H9 (cell line): ENCODE data around the gene PIK3R4. TPM values are rescaled to one million over a fixed set of nuclear protein-coding genes. Genes with fewer than 3 reads are reported as not detected.

Source experiments
- DNase-seq: peaks from one replicate; pipeline ENCODE4 v3.0.0-alpha.2; 2017
- H2AFZ ChIP-seq: one replicate; pipeline ENCODE4 v1.6.1; 2013; ENCODE audit warnings: mild to moderate bottlenecking, low read length, control low read depth, moderate library complexity
- H2AK5ac ChIP-seq: 2 replicates; pipeline ENCODE4 v1.6.1; 2013; ENCODE audit warnings: low read length, control low read depth, mixed read lengths; ENCODE audit not compliant: insufficient read length
- H2BK120ac ChIP-seq: one replicate; pipeline ENCODE4 v1.6.1; 2013; ENCODE audit warnings: low read depth, mild to moderate bottlenecking, low read length, control low read depth, inconsistent platforms; ENCODE audit not compliant: poor library complexity, severe bottlenecking
- H2BK12ac ChIP-seq: 2 replicates; pipeline ENCODE4 v1.6.1; 2013; ENCODE audit warnings: low read length, control low read depth, mixed read lengths, low read depth; ENCODE audit not compliant: insufficient read length
- H2BK15ac ChIP-seq: 2 replicates; pipeline ENCODE4 v1.6.1; 2013; ENCODE audit warnings: low read depth, low read length, control low read depth
- H2BK20ac ChIP-seq: one replicate; pipeline ENCODE4 v1.6.1; 2013; ENCODE audit warnings: low read depth, mild to moderate bottlenecking, low read length, control low read depth, inconsistent platforms; ENCODE audit not compliant: poor library complexity, severe bottlenecking
- H2BK5ac ChIP-seq: 2 replicates; pipeline ENCODE4 v1.6.1; 2013; ENCODE audit warnings: low read length, control low read depth, mixed read lengths; ENCODE audit not compliant: insufficient read length
- H3K14ac ChIP-seq: 2 replicates; pipeline ENCODE4 v1.6.1; 2013; ENCODE audit warnings: low read length, control low read depth; ENCODE audit not compliant: insufficient read depth
- H3K18ac ChIP-seq: 2 replicates; pipeline ENCODE4 v1.6.1; 2013; ENCODE audit warnings: low read depth, mild to moderate bottlenecking, mixed read lengths, low read length, control low read depth; ENCODE audit not compliant: insufficient read length
- H3K23ac ChIP-seq: 2 replicates; pipeline ENCODE4 v1.6.1; 2013; ENCODE audit warnings: low read length, control low read depth, mixed read lengths, low read depth; ENCODE audit not compliant: insufficient read length
- H3K23me2 ChIP-seq: 2 replicates; pipeline ENCODE4 v1.6.1; 2013; ENCODE audit warnings: low read depth, mild to moderate bottlenecking, mixed read lengths, low read length, control low read depth; ENCODE audit not compliant: insufficient read length, poor library complexity, severe bottlenecking
- H3K27ac ChIP-seq: 2 replicates; pipeline ENCODE4 v1.5.1; 2013; ENCODE audit warnings: low read length, control low read depth, mixed read lengths, low read depth; ENCODE audit not compliant: insufficient read length
- H3K27me3 ChIP-seq: 2 replicates; pipeline ENCODE4 v1.6.1; 2013; ENCODE audit warnings: low read length, control low read depth, inconsistent platforms; ENCODE audit not compliant: insufficient read depth
- H3K4ac ChIP-seq: 2 replicates; pipeline ENCODE4 v1.6.1; 2013; ENCODE audit warnings: low read depth, mild to moderate bottlenecking, control low read depth, inconsistent platforms, low read length, moderate library complexity
- H3K4me1 ChIP-seq: 2 replicates; pipeline ENCODE4 v1.6.1; 2013; ENCODE audit warnings: low read length, control low read depth, inconsistent platforms; ENCODE audit not compliant: insufficient read depth
- H3K4me2 ChIP-seq: 2 replicates; pipeline ENCODE4 v1.6.1; 2013; ENCODE audit warnings: low read length, control low read depth, mixed read lengths; ENCODE audit not compliant: insufficient read length, insufficient read depth
- H3K56ac ChIP-seq: 2 replicates; pipeline ENCODE4 v1.6.1; 2013; ENCODE audit warnings: low read depth, mild to moderate bottlenecking, mixed read lengths, low read length, control low read depth; ENCODE audit not compliant: insufficient read length
- H3K79me1 ChIP-seq: 2 replicates; pipeline ENCODE4 v1.6.1; 2013; ENCODE audit warnings: low read depth, mild to moderate bottlenecking, moderate library complexity, low read length, control low read depth, inconsistent platforms; ENCODE audit not compliant: insufficient read depth, poor library complexity, severe bottlenecking
- H3K79me2 ChIP-seq: 2 replicates; pipeline ENCODE4 v1.6.1; 2013; ENCODE audit warnings: low read length, control low read depth, inconsistent platforms; ENCODE audit not compliant: insufficient read depth
- H3K9ac ChIP-seq: 2 replicates; pipeline ENCODE4 v1.6.1; 2013; ENCODE audit warnings: low read length, control low read depth, mixed read lengths; ENCODE audit not compliant: insufficient read length; ENCODE audit errors: extremely low read depth
- H3K9me3 ChIP-seq: one replicate; pipeline ENCODE4 v1.6.1; 2013; ENCODE audit warnings: low read depth, low read length, inconsistent platforms; ENCODE audit not compliant: control insufficient read depth
- H3T11ph ChIP-seq: one replicate; pipeline ENCODE4 v1.6.1; 2013; ENCODE audit warnings: mild to moderate bottlenecking, low read length, control low read depth, inconsistent platforms
- H4K20me1 ChIP-seq: one replicate; pipeline ENCODE4 v1.6.1; 2013; ENCODE audit not compliant: control insufficient read depth, insufficient read length, insufficient read depth
- H4K5ac ChIP-seq: 2 replicates; pipeline ENCODE4 v1.6.1; 2013; ENCODE audit warnings: low read depth, mild to moderate bottlenecking, mixed read lengths, low read length, control low read depth; ENCODE audit not compliant: insufficient read length
- H4K8ac ChIP-seq: replicated peaks from 2 replicates; pipeline ENCODE4 v1.6.1; 2013; ENCODE audit warnings: low read length, control low read depth, mixed read lengths, low read depth; ENCODE audit not compliant: insufficient read length
- H4K91ac ChIP-seq: 2 replicates; pipeline ENCODE4 v1.6.1; 2013; ENCODE audit warnings: low read depth, mild to moderate bottlenecking, moderate library complexity, mixed read lengths, low read length, control low read depth; ENCODE audit not compliant: insufficient read length
- H3K27ac Mint-ChIP-seq, 3 experiments: 2 replicates in 2 of 3; 3 replicates in 1 of 3; pipeline ENCODE4 v1.8.0; 2020 to 2021; ENCODE audit warnings: mixed read lengths in 3 of 3, mild to moderate bottlenecking in 1 of 3, moderate library complexity in 1 of 3
- H3K27me3 Mint-ChIP-seq: 2 replicates; pipeline ENCODE4 v1.8.0; 2021; ENCODE audit warnings: low read depth, mild to moderate bottlenecking, moderate library complexity, mixed read lengths
- H3K36me3 Mint-ChIP-seq, 3 experiments: 2 replicates in 2 of 3; 3 replicates in 1 of 3; pipeline ENCODE4 v1.8.0; 2020 to 2021; ENCODE audit warnings: low read depth in 3 of 3, mixed read lengths in 3 of 3; ENCODE audit not compliant: insufficient read depth in 1 of 3
- H3K4me1 Mint-ChIP-seq, 2 experiments: 2 replicates each; pipeline ENCODE4 v1.8.0; 2020; ENCODE audit warnings: mixed read lengths in 2 of 2
- H3K4me3 Mint-ChIP-seq, 2 experiments: 2 replicates in 1 of 2; 3 replicates in 1 of 2; pipeline ENCODE4 v1.8.0; 2020 to 2021; ENCODE audit warnings: mild to moderate bottlenecking in 2 of 2, mixed read lengths in 2 of 2, moderate library complexity in 1 of 2
- H3K9me3 Mint-ChIP-seq, 2 experiments: 2 replicates in 1 of 2; 3 replicates in 1 of 2; pipeline ENCODE4 v1.8.0; 2020; ENCODE audit warnings: mild to moderate bottlenecking in 2 of 2, mixed read lengths in 2 of 2, moderate library complexity in 1 of 2
- WGBS: extraction: QIAGEN DNeasy Blood & Tissue Kit; methylation state at CpG from one replicate; pipeline ENCODE4 v1.1.7; 2013; ENCODE audit warnings: missing lambda C conversion rate, low lambda C conversion rate, mixed read lengths; ENCODE audit not compliant: insufficient read length; ENCODE audit errors: extremely low coverage; 5-methylcytosine and 5-hydroxymethylcytosine counted together
- total RNA-seq: library from RNA; stranded (reverse); gene quantifications from 2 replicates; pipeline ENCODE4 v1.2.1, GENCODE V29; 2021
- TF ChIP-seq, protein P1 (sequence below): fragments of 200-600 bp; sonication (generic); conservative IDR thresholded peaks from 3 replicates; pipeline ENCODE4 v1.8.0; 2021; ENCODE audit warnings: antibody characterized with exemption, mild to moderate bottlenecking

Gene PIK3R4
- total RNA-seq, 1 experiment from 2014 or later = 28.6 TPM

DNA sequence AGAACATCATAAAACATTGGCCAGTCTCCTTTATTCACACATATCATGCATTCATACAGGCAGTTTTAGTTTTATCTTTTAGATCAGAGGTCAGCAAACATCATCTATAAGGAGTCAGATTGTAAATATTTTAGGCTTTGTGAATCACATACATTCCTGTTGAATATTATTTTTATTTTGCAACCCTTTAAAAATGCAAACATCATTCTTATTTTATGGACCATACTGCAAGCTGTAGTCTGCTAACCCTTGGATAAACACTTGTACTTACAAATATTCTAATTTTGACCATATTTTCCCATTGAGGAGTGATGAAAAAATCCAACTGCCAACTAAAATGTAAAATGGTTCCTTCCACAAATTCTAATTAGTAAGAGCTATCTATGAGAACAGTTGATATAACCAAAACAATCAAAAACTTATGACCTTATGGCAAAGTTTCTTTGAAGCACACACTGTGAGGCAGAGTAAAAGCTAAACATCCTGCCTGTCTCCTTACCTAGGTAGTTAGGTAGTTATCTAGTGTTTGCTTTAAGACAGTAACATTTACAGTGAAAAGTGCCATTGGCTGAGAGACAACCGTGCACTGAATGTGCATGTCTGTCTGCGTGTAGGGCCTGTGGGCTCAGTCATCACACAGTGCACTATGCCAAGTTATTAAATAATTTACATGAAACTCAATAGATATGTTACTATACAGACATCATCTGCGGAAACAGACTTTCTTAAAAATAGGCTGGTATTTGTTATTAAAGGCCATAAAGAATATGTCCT, 57.7 kb downstream of the PIK3R4 start:
- Histone ChIP-seq H2AFZ (no peak overlapping the region), H3K9me3 (no peaks in the 10 kb centered on the region), H3K4ac (no peak overlapping the region), H2BK120ac (no peak overlapping the region), H2BK5ac (no peak overlapping the region), H3K79me1 (no peaks in the 10 kb centered on the region), H2AK5ac (no peak overlapping the region), H3K18ac (no peak overlapping the region), H3K14ac (no peak overlapping the region), H3K27ac (no peak overlapping the region), H4K91ac (no peak overlapping the region), H2BK15ac (no peak overlapping the region), H3K79me2 (no peaks in the 10 kb centered on the region), H3K27me3 (no peaks in the 10 kb centered on the region), H2BK12ac (no peak overlapping the region), H3T11ph (no peak overlapping the region), H2BK20ac (no peak overlapping the region), H4K8ac (no peak overlapping the region), H3K23me2 (no peaks in the 10 kb centered on the region), H4K20me1 (no peaks in the 10 kb centered on the region), H3K56ac (no peak overlapping the region), H4K5ac (no peak overlapping the region), H3K4me2 (no peak overlapping the region), H3K9ac (no peak overlapping the region), H3K4me1 (no peaks in the 10 kb centered on the region), H3K23ac (no peak overlapping the region)
- Mint-ChIP-seq H3K4me3 (no peak overlapping the region), H3K27ac (no peak overlapping the region), H3K27me3 (no peaks in the 10 kb centered on the region), H3K4me1 (no peaks in the 10 kb centered on the region), H3K9me3 (no peaks in the 10 kb centered on the region), H3K36me3 (peaks cover 2 to 26% (median 19%) of the 10 kb centered on the region in 3 experiments; a peak in 6 of 7 replicates)
- TF ChIP-seq, protein P1, sequence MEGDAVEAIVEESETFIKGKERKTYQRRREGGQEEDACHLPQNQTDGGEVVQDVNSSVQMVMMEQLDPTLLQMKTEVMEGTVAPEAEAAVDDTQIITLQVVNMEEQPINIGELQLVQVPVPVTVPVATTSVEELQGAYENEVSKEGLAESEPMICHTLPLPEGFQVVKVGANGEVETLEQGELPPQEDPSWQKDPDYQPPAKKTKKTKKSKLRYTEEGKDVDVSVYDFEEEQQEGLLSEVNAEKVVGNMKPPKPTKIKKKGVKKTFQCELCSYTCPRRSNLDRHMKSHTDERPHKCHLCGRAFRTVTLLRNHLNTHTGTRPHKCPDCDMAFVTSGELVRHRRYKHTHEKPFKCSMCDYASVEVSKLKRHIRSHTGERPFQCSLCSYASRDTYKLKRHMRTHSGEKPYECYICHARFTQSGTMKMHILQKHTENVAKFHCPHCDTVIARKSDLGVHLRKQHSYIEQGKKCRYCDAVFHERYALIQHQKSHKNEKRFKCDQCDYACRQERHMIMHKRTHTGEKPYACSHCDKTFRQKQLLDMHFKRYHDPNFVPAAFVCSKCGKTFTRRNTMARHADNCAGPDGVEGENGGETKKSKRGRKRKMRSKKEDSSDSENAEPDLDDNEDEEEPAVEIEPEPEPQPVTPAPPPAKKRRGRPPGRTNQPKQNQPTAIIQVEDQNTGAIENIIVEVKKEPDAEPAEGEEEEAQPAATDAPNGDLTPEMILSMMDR = no peak
- no peak for DNase-seq
- WGBS = no CpG with 5 or more reads among the region's 3 CpGs
